Astrocyte (in vitro differentiated cells and primary cell): Measurements from ENCODE around the gene SERPINB6. TPM values are rescaled to one million over a fixed set of nuclear protein-coding genes. Genes with fewer than 3 reads are reported as not detected.
"Not testable (repeated sequence)": the region's sequence is repeated elsewhere in the genome, so short reads cannot be mapped to it uniquely, and the experiment has no call there.

Experiments used
- DNase-seq: peaks from one replicate; pipeline ENCODE4 v3.0.0-alpha.2; 2010; ENCODE audit warnings: low read depth
- FAIRE-seq: peaks from 2 replicates; lab custom pipeline; 2011; peaks lifted over from hg19 to GRCh38; lab: Jason Lieb, UNC
- H2AFZ ChIP-seq: 2 replicates; pipeline ENCODE4 v1.6.0; 2012; ENCODE audit warnings: low read depth, low read length, inconsistent platforms
- H3K27ac ChIP-seq: 2 replicates; pipeline ENCODE4 v1.5.1; 2011; ENCODE audit warnings: low read depth, low read length, inconsistent platforms
- H3K27me3 ChIP-seq: 2 replicates; pipeline ENCODE4 v1.6.0; 2011; ENCODE audit warnings: low read length, inconsistent platforms; ENCODE audit not compliant: insufficient read depth
- H3K36me3 ChIP-seq: 2 replicates; pipeline ENCODE4 v1.5.1; 2011; ENCODE audit warnings: low read length, inconsistent platforms; ENCODE audit not compliant: insufficient read depth
- H3K4me1 ChIP-seq: 2 replicates; pipeline ENCODE4 v1.5.1; 2011; ENCODE audit warnings: low read length, inconsistent platforms; ENCODE audit not compliant: insufficient read depth
- H3K4me2 ChIP-seq: 2 replicates; pipeline ENCODE4 v1.6.0; 2012; ENCODE audit warnings: low read length, inconsistent platforms
- H3K4me3 ChIP-seq: 2 replicates; pipeline ENCODE4 v1.5.1; 2011; ENCODE audit warnings: low read depth, mild to moderate bottlenecking, low read length, inconsistent platforms; ENCODE audit not compliant: insufficient read depth
- H3K79me2 ChIP-seq: 2 replicates; pipeline ENCODE4 v1.6.0; 2012; ENCODE audit warnings: mild to moderate bottlenecking, low read length, inconsistent platforms; ENCODE audit not compliant: insufficient read depth
- H3K9ac ChIP-seq: 2 replicates; pipeline ENCODE4 v1.6.0; 2012; ENCODE audit warnings: mild to moderate bottlenecking, low read length, inconsistent platforms
- H3K9me3 ChIP-seq: 2 replicates; pipeline ENCODE4 v1.5.1; 2012; ENCODE audit warnings: low read depth, mild to moderate bottlenecking, low read length, inconsistent platforms; ENCODE audit not compliant: insufficient read depth
- H4K20me1 ChIP-seq: 2 replicates; pipeline ENCODE4 v1.6.0; 2012; ENCODE audit warnings: low read length, inconsistent platforms; ENCODE audit not compliant: insufficient read depth
- H3K27ac Mint-ChIP-seq: one replicate; pipeline ENCODE4 v1.8.0; 2021; ENCODE audit warnings: mild to moderate bottlenecking, mixed read lengths; ENCODE audit not compliant: unreplicated experiment
- H3K27me3 Mint-ChIP-seq: one replicate; pipeline ENCODE4 v1.8.0; 2021; ENCODE audit warnings: low read depth, mixed read lengths; ENCODE audit not compliant: unreplicated experiment
- H3K36me3 Mint-ChIP-seq: one replicate; pipeline ENCODE4 v1.8.0; 2021; ENCODE audit warnings: low read depth, mixed read lengths; ENCODE audit not compliant: unreplicated experiment
- H3K4me1 Mint-ChIP-seq: one replicate; pipeline ENCODE4 v1.8.0; 2021; ENCODE audit warnings: low read depth, mixed read lengths; ENCODE audit not compliant: unreplicated experiment
- H3K4me3 Mint-ChIP-seq: one replicate; pipeline ENCODE4 v1.8.0; 2021; ENCODE audit warnings: mild to moderate bottlenecking, moderate library complexity, mixed read lengths; ENCODE audit not compliant: unreplicated experiment
- H3K9me3 Mint-ChIP-seq: one replicate; pipeline ENCODE4 v1.8.0; 2021; ENCODE audit warnings: mild to moderate bottlenecking, mixed read lengths; ENCODE audit not compliant: unreplicated experiment
- EZH2 ChIP-seq: IDR thresholded peaks from 2 replicates; pipeline ENCODE4 v1.6.1; 2012; ENCODE audit warnings: mild to moderate bottlenecking, low read length, inconsistent platforms; ENCODE audit not compliant: insufficient read depth
- total RNA-seq: library from RNA; stranded (reverse); gene quantifications from 2 replicates; pipeline ENCODE4 v1.2.1, GENCODE V29; 2021
- TF ChIP-seq, protein P1 (sequence below): IDR thresholded peaks from 2 replicates; pipeline ENCODE4 v1.5.1; 2011; ENCODE audit warnings: low read depth, mild to moderate bottlenecking, inconsistent platforms, low read length, moderate library complexity; ENCODE audit not compliant: insufficient read depth

The SERPINB6 gene
- total RNA-seq, 1 donor from 2014 or later = 68.4 TPM

DNA sequence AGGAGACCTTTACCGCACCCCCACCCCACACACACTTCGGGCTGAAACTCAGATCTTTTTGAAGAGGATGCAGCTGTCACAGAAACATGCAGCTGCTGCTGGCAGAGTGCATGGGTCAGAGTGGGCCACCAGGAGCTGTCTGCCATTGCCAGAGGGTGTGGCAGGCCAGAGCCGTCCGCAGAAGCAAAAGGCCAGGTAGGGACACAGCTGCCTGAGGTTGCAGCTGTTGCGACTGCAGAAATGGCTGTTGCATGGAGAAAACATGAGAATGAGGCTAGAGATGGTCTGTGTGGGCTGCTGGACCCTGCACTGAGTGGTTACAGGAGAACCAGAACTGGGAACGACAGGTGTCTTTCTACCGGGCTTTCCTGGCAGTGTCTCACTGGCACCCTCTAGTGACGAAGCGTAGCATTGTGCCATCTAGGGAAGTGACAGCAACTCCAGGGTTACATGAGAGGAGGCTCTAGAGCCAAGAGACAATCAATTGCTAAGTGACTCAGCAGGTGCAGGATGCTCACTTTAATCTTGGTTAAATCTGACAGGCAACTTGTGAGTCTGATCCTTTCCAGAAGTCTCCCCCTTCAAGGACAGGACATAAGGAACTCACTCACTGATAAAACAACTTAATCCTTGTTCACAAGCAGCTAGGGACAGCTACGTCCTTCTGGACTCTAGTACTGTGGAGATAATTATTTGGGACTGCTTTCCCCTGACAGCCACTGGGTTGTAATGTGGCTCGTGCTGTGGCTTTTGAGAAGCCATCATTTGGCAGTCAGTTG is 39.2 kb downstream of the SERPINB6 start:
- Mint-ChIP-seq H3K9me3 (peaks cover 3% of the 10 kb centered on the region), H3K4me1 (no peaks in the 10 kb centered on the region), H3K36me3 (no peaks in the 10 kb centered on the region), H3K4me3 (no peak overlapping the region), H3K27ac (peak overlapping the region; percentile 41), H3K27me3 (peaks cover 8% of the 10 kb centered on the region)
- Histone ChIP-seq H3K27ac (no peak overlapping the region), H3K9ac (no peak overlapping the region), H3K4me1 (no peaks in the 10 kb centered on the region), H3K4me2 (no peak overlapping the region), H3K4me3 (no peak overlapping the region), H2AFZ (peak overlapping the region; percentile 16), H3K79me2 (no peaks in the 10 kb centered on the region), H3K36me3 (no peaks in the 10 kb centered on the region), H3K27me3 (peaks cover 3% of the 10 kb centered on the region), H4K20me1 (no peaks in the 10 kb centered on the region), H3K9me3 (no peaks in the 10 kb centered on the region)
- DNase-seq (peak; percentile 27), FAIRE-seq (no peak)
- TF ChIP-seq EZH2 = no peak
- TF ChIP-seq, protein P1, sequence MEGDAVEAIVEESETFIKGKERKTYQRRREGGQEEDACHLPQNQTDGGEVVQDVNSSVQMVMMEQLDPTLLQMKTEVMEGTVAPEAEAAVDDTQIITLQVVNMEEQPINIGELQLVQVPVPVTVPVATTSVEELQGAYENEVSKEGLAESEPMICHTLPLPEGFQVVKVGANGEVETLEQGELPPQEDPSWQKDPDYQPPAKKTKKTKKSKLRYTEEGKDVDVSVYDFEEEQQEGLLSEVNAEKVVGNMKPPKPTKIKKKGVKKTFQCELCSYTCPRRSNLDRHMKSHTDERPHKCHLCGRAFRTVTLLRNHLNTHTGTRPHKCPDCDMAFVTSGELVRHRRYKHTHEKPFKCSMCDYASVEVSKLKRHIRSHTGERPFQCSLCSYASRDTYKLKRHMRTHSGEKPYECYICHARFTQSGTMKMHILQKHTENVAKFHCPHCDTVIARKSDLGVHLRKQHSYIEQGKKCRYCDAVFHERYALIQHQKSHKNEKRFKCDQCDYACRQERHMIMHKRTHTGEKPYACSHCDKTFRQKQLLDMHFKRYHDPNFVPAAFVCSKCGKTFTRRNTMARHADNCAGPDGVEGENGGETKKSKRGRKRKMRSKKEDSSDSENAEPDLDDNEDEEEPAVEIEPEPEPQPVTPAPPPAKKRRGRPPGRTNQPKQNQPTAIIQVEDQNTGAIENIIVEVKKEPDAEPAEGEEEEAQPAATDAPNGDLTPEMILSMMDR = peak; percentile 91

DNA sequence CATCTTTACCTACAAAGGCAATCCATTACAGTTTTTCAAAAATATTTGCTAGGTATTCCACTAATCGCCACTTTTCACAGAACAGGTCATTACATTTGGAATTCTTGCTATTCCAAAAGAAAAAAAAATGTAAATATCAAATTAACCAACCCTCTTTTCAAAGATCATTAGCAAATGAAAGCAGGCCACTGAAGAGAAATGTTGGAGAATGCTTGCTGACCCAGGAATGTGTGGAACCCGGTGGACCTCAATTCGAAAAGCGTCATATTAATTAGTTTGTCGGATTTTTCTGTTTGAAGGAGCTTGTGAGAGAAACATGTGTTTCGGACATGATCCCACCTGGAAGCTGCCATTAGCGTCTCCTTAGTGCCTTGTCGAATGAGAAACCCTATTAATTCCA is 40.3 kb downstream of the SERPINB6 start:
- H3K4me2 ChIP-seq = no peak overlapping the region
- FAIRE-seq (no peak), DNase-seq (no peak)
- TF ChIP-seq, protein P1 = no peak
- H3K9me3 Mint-ChIP-seq = peaks cover 3% of the 10 kb centered on the region
- H3K27me3 Mint-ChIP-seq = peaks cover 8% of the 10 kb centered on the region
- H3K36me3 ChIP-seq = no peaks in the 10 kb centered on the region
- no peak overlapping the region for H2AFZ ChIP-seq
- H3K79me2 ChIP-seq = no peaks in the 10 kb centered on the region
- H3K27ac ChIP-seq = no peak overlapping the region
- H3K9me3 ChIP-seq = no peaks in the 10 kb centered on the region
- no peaks in the 10 kb centered on the region for H4K20me1 ChIP-seq
- no peak overlapping the region for H3K4me3 ChIP-seq
- peaks cover 3% of the 10 kb centered on the region for H3K27me3 ChIP-seq
- no peaks in the 10 kb centered on the region for H3K36me3 Mint-ChIP-seq
- H3K27ac Mint-ChIP-seq = no peak overlapping the region
- H3K4me1 ChIP-seq = no peaks in the 10 kb centered on the region
- no peak overlapping the region for H3K4me3 Mint-ChIP-seq
- H3K4me1 Mint-ChIP-seq = peaks cover 3% of the 10 kb centered on the region
- H3K9ac ChIP-seq = no peak overlapping the region

DNA sequence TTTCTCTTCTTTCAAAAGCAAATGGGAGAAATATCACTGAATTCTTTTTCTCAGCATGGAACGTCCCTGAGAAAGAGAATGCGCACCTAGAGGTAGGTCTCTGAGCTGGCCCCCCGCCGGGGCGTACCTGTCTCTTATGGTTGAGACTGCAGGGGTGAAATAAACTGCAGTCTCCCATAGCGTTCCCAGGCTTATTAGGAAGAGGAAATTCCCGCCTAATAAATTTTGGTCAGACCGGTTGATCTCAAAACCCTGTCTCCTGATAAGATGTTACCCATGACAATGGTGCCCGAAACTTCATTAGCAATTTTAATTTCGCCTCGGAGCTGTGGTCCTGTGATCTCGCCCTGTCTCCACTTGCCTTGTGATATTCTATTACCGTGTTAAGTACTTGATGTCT is 43.4 kb downstream of the SERPINB6 start:
- H3K4me1 ChIP-seq, H3K4me2 ChIP-seq, H3K4me3 Mint-ChIP-seq, H3K4me1 Mint-ChIP-seq, H3K36me3 ChIP-seq, H3K27ac Mint-ChIP-seq, H3K9ac ChIP-seq, H3K27me3 ChIP-seq, H3K4me3 ChIP-seq, H3K9me3 Mint-ChIP-seq, H3K36me3 Mint-ChIP-seq, H3K79me2 ChIP-seq, H4K20me1 ChIP-seq, FAIRE-seq, H3K27me3 Mint-ChIP-seq, DNase-seq, H2AFZ ChIP-seq, H3K9me3 ChIP-seq, H3K27ac ChIP-seq: not testable (repeated sequence)

DNA sequence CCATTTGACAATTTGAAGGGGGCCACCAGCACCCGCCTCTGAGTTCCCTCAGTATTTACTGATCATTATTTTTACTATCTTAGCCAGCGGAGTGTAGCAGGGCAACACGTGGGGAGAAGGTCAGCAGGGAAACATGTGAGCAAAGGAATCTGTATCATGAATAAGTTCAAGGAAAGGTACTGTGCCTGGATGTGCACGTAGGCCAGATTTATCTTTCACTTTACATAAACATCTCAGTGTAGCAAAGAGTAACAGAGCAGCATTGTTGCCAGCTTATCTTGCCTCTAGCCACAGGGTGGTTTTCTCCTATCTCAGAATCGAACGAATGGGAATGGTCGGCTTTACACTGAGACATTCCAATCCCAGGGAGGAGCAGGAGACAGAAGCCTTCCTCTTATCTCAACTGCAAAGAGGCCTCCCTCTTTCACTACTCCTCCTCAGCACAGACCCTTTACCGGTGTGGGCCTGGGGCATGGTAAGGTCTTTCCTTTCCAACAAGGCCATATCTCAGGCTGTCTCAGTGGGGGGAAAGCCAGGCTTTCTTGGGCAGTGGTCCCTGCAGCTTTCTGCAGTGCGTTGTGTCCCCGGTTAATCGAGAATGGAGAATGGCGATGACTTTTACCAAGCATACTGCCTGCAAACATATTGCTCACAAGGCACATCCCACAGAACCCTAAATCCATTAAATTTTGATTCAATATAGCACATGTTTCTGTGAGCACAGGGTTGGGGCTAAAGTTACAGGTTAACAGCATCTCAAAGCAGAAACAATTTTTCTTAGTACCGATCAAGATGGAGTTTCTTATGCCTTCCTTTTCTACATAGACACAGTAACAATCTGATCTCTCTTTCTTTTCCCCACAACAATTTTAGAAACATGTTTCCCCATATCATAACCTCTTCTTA is 45.3 kb downstream of the SERPINB6 start:
- not testable (repeated sequence) for H3K9me3 Mint-ChIP-seq, H3K4me1 ChIP-seq, H3K27me3 ChIP-seq, H3K4me3 ChIP-seq, H3K27me3 Mint-ChIP-seq, H3K4me3 Mint-ChIP-seq, H4K20me1 ChIP-seq, H3K79me2 ChIP-seq, H3K36me3 ChIP-seq, H3K4me2 ChIP-seq, H3K9ac ChIP-seq, H3K36me3 Mint-ChIP-seq, H3K27ac ChIP-seq, FAIRE-seq, H3K9me3 ChIP-seq
- Mint-ChIP-seq H3K27ac (peak overlapping the region; percentile 12), H3K4me1 (peaks cover 11% of the 10 kb centered on the region)
- peak overlapping the region; percentile 54 for H2AFZ ChIP-seq
- peak; percentile 53 for DNase-seq
